ENCODE data around the gene MTMR12.

GRCh38 chr5:32331935-32332274 lies 19.2 kb upstream of the MTMR12 start:
- TF ChIP-seq, protein P1, sequence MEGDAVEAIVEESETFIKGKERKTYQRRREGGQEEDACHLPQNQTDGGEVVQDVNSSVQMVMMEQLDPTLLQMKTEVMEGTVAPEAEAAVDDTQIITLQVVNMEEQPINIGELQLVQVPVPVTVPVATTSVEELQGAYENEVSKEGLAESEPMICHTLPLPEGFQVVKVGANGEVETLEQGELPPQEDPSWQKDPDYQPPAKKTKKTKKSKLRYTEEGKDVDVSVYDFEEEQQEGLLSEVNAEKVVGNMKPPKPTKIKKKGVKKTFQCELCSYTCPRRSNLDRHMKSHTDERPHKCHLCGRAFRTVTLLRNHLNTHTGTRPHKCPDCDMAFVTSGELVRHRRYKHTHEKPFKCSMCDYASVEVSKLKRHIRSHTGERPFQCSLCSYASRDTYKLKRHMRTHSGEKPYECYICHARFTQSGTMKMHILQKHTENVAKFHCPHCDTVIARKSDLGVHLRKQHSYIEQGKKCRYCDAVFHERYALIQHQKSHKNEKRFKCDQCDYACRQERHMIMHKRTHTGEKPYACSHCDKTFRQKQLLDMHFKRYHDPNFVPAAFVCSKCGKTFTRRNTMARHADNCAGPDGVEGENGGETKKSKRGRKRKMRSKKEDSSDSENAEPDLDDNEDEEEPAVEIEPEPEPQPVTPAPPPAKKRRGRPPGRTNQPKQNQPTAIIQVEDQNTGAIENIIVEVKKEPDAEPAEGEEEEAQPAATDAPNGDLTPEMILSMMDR (IDR thresholded peaks at IDR 0.05; ENCODE audit: borderline replicate concordance, extremely low read depth, low read length, poor library complexity, severe bottlenecking), result no peak
- TF ChIP-seq EZH2 (IDR thresholded peaks at IDR 0.05; ENCODE audit: borderline replicate concordance, low read depth, low read length, severe bottlenecking), result no peak
